A204.1 (cell line): ENCODE data around the gene LEKR1.
"Not testable (repeated sequence)": the region's sequence is repeated elsewhere in the genome, so short reads cannot be mapped to it uniquely, and the experiment has no call there.

ENCODE experiments used
- FAIRE-seq: peaks from 2 replicates; lab custom pipeline; 2012; peaks lifted over from hg19 to GRCh38; lab: Jason Lieb, UNC

Gene LEKR1

GRCh38 chr3:156826144-156826895 is at the start of gene LEKR1:
TSS of gene LEKR1 (plus strand) at chr3:156826353. CDS start at chr3:156829330, 2,977 bp downstream.
- no peak for FAIRE-seq

- FAIRE-seq: no peak
Measured at GRCh38 chr3:156776871-156777270, 49.3 kb upstream of the LEKR1 start.

- FAIRE-seq: no peak
Measured at GRCh38 chr3:156781310-156782230, 44.6 kb upstream of the LEKR1 start.

- no peak for FAIRE-seq
Measured at GRCh38 chr3:156782319-156782718, 43.8 kb upstream of the LEKR1 start.

- no peak for FAIRE-seq
Measured at GRCh38 chr3:156782921-156783320, 43.2 kb upstream of the LEKR1 start.

- no peak for FAIRE-seq
Measured at GRCh38 chr3:156787001-156787400, 39.2 kb upstream of the LEKR1 start.

GRCh38 chr3:156787926-156788663 is 38.1 kb upstream of the LEKR1 start:
- no peak for FAIRE-seq

GRCh38 chr3:156788846-156789245 is 37.3 kb upstream of the LEKR1 start:
- FAIRE-seq: no peak

GRCh38 chr3:156790156-156790555 is 36.0 kb upstream of the LEKR1 start:
- FAIRE-seq: no peak

- FAIRE-seq: no peak
Measured at GRCh38 chr3:156792114-156792513, 34.0 kb upstream of the LEKR1 start.

- FAIRE-seq: no peak
Measured at GRCh38 chr3:156792536-156792935, 33.6 kb upstream of the LEKR1 start.

- no peak for FAIRE-seq
Measured at GRCh38 chr3:156792945-156793344, 33.2 kb upstream of the LEKR1 start.

- no peak for FAIRE-seq
Measured at GRCh38 chr3:156793400-156793799, 32.8 kb upstream of the LEKR1 start.

- FAIRE-seq: no peak
Measured at GRCh38 chr3:156793851-156794250, 32.3 kb upstream of the LEKR1 start.

- FAIRE-seq: no peak
Measured at GRCh38 chr3:156795890-156796481, 30.2 kb upstream of the LEKR1 start.

GRCh38 chr3:156797368-156797767 is 28.8 kb upstream of the LEKR1 start:
- no peak for FAIRE-seq

- FAIRE-seq: not testable (repeated sequence)
Measured at GRCh38 chr3:156800287-156800686, 25.9 kb upstream of the LEKR1 start.

GRCh38 chr3:156801746-156802145 is 24.4 kb upstream of the LEKR1 start:
- no peak for FAIRE-seq

- FAIRE-seq: no peak
Measured at GRCh38 chr3:156802821-156803606, 23.1 kb upstream of the LEKR1 start.

- no peak for FAIRE-seq
Measured at GRCh38 chr3:156803952-156804741, 22.0 kb upstream of the LEKR1 start.

- FAIRE-seq: no peak
Measured at GRCh38 chr3:156806698-156807097, 19.5 kb upstream of the LEKR1 start.
